Amygdala (tissue), 56 donors: ENCODE data around the gene NOXO1.
A peak's percentile ranks its signal among the peaks of the same experiment; 100 is the strongest.

Experiments
- DNase-seq, 56 donors: peaks; one replicate each; lab custom pipeline; 2025; lab: John Stamatoyannopoulos, UW

The NOXO1 gene, protein sequence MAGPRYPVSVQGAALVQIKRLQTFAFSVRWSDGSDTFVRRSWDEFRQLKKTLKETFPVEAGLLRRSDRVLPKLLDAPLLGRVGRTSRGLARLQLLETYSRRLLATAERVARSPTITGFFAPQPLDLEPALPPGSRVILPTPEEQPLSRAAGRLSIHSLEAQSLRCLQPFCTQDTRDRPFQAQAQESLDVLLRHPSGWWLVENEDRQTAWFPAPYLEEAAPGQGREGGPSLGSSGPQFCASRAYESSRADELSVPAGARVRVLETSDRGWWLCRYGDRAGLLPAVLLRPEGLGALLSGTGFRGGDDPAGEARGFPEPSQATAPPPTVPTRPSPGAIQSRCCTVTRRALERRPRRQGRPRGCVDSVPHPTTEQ

DNA sequence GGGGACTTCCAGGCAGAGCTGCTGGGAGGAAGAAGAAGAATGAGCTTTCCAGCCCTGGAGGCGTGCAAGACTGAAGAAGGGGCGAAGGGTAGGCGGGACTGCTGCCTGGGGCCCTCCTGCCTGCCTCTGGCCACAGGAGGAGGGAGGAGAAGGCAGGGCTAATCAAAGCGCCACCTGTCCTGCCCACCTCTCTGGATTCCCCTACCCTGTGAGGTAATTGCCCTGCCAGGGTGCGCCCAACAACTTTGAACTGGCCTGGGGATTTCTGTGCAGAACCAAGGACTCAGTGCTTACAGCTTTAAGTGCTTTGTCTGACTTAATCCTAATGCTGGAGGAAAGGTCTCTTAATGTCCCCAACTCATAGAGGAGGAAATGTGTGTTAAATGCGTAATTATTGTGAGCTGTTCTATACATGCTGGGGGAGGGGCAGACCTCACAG, at the start of gene NOXO1:
Gene NOXO1 (minus strand): TSS at position 72 of the 439 bp plus-strand sequence. CDS start 290 bp downstream, outside the sequence.
- no peak for DNase-seq

DNA sequence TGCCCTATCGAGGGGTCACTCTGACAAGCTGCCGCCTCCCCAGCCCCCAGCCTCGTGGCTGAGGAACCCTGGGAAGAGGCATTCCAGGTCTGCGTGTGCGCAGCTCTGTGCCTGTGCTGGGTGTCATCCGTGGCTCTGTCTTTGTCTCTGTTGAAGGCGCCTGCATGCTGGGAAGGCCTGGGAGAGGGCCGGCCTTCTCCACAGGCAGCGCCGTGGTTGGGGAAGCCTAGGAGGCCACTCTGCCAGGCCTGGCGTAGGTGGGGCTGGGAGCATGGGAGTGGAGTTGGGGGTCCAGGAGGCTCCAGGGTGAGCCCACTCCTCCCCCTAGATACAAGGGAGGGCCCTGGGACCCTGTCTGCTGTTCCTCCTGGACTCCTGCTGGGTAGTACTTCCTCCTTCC, 48.8 kb upstream of the NOXO1 start:
- DNase-seq, result no peak

DNA sequence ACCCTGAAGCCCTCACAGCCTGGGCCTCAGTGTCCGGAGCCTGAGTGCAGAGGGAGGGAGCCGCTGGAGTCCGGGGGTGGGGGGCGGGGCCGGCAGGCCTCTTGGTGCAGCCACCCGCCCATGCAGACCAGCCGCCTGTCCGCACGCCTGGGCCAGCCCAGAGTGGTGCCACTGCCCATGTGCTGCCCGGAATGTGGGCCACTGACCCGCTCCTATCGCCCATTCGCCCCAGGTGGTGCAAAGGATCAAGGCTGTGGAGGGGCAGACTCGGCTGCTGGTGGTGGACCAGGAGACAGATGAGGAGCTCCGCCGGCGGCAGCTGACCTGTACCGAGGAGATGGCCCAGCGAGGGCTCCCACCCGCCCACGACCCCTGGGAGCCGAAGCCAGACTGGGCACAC, 48.1 kb upstream of the NOXO1 start:
- no peak for DNase-seq

DNA sequence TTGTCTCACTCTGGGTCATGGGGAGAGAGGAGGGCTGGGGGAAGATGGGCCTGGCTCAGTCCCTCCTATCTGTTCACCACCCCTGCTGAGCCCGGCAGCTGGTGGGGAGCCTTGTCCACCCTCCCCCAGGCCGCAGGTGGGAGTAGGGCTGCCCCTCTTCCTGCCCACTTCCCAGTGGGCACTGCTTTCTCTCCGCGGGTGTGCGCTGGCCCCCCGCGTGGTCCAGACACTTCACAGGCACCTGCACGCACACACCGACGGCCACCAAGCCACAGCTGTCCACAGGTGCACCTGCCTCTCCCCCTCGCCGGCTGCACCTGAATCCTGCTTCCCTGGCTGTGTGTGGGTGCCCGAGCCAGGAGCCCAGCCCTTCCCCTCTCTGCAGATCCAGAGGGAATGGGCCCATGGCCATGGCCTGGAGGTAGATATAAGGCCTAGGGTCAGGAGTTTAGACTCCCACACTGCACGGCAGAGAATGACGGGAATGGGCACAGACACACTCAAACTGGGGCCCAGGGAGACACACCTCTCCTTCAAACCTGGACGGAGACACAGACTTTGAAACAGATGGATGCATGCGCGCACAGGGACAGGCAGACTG, 47.5 kb upstream of the NOXO1 start:
- DNase-seq, result no peak

DNA sequence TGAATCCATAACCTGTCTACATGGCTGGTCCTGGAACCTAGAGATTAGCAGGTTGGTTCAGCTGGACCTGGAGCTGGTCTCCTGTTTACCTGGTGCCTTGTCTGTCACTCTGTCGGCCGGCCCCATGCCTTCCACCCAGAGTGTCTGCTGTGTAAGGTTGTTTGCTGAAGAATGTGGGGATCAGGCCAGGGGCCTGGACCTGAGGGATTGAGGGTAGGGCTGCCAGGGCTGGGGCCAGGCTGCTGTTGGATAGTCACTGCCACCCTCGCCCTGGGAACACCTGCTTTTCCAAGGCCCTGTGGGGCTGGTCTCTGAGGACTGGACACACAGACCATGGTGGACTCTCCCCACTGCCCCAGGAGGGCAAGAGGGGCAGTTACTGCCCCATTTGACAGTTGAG, 46.9 kb upstream of the NOXO1 start:
- no peak for DNase-seq

DNA sequence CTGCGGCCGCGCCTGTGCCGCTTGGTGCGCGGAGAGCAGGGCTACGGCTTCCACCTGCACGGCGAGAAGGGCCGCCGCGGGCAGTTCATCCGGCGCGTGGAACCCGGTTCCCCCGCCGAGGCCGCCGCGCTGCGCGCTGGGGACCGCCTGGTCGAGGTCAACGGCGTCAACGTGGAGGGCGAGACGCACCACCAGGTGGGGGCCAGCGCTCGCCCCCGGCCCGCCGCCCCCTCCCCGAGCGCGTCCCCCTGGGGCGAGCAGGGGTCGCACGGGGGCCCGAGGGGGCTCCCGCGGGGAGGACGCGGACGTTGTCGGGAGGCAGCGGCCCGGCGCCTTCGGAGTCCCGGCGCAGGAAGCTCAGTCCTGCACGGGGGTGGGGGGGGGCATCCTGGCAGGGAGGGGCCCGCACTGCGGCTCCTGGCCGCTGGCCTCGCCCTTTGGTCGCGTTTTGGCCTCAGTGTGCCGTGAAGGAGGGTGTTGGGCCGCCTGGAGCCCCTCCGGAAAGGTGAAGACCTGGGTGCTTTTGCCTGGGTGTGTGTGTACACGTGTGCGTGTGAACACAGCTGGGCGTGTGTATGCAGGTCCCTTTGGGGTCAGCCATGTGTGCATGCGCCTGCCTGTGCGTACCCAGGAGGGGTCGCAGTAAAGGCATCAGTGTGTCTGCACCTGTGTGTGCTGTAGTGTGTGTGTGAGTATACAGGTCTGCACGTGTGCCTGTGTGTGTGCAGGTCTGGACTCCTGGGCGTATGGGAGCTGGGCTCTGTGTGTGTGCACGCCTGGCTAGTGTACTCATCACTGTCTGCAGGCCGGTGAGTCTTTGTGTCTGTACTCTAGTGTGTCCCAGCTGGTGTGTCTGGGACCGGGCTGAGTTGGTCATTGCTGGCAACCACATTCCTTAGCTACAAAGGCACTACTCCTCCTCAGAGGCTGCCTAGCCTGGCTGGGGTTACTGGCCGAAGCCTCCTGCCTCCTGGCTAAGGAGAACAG, 46.0 kb upstream of the NOXO1 start:
- DNase-seq, result peak in 1 of 56 donors; percentile 5

DNA sequence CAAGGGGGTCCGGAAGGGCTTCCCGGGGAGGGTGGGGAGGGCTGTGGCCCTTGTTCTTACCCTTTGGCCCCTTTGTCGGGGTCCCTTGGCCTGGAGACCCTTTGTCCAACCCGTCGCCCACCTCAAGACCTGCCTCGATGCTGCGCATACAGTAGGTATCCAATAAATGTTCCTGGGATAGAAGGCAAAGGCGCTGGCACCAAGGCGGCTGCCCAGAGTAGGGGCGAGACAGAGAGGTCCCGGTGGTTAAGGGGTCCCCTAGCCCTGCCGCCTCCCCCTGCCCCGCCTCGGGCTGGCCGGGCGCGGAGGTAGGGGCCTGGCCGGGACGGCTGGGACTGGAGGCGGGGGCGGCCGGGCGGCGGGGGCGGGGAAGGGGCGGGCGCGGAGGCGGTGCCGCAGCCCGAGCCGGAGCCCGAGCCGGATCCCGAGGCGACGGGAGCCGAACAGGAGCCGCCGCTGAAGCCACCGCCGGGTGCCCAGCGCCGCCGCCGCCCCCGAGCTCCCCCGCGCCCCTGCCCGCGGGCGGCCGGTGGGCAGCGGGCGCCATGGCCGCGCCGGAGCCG, 45.3 kb upstream of the NOXO1 start, which contains the start of gene NHERF2:
Gene NHERF2 (plus strand): TSS at position 442 of the 563 bp plus-strand sequence. CDS start 104 bp downstream, at position 546.
- peak in 13 of 56 donors; percentile 6 to 60 (median 21) for DNase-seq

DNA sequence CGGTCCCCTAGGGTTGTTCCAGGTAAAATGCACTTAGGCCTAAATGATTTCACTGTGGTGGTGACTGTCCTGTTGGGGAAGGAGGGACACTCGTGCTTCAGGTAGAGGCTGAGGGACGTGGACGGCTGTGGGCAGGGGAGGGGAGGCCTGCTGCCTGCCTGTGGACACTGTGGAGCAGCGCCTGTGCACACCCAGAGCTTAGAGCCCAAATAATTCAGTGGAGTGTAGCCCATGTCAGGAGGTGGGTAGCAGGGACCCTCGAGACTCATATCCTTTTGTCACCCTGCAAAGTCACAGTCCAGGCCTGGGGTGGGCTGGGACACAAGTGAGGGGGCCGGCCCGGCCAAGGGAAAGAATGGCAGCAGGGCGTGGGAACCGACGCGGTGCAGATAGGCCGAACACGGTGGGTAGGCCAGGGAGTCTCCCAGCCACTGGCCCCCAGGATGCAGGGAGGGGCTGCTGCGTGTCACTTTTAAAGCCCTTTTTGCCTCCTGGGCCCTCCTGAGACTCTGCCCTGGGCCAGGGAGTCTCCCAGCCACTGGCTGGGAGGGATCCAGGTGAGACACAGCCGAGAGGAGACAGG, 44.7 kb upstream of the NOXO1 start:
- DNase-seq, result no peak

DNA sequence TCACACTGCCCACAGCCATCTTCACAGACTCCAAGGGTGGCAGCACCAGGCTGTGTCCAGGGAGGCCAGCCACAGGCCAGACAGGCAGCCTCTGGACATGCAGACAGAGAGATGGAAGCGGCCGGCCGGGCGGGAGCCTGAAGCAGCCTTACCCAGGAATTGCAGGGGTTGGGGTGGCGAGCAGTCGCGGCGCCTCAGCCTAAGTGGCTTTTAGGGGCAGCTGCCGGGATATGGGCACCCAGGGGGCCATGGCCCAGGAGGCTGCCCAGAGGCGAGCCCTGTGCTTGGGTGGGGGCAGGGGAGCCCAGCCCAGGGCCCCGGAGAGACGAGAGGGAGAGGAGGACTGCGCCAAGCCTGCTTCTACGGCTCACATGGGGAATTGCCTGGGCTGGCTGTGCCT, 44.0 kb upstream of the NOXO1 start:
- no peak for DNase-seq

DNA sequence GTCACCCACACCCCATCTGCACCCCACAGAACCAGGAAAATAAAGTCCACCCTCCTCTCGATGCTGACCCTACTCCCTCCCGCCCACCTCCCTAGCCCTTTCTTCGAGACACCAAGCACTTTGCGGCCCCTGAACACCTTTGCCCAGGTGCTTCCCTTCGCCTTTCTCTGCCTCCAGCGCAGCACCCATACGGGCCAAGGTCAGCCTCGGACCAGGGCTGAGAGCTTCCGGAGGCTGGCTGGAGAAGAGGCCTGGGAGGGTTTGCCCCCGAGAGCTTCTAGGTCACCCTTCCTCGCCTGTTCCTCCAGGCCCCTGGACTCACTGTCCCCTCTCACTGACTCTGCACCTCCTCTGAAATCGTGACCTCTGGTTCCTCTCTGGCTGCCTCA, 42.8 kb upstream of the NOXO1 start:
- no peak for DNase-seq

DNA sequence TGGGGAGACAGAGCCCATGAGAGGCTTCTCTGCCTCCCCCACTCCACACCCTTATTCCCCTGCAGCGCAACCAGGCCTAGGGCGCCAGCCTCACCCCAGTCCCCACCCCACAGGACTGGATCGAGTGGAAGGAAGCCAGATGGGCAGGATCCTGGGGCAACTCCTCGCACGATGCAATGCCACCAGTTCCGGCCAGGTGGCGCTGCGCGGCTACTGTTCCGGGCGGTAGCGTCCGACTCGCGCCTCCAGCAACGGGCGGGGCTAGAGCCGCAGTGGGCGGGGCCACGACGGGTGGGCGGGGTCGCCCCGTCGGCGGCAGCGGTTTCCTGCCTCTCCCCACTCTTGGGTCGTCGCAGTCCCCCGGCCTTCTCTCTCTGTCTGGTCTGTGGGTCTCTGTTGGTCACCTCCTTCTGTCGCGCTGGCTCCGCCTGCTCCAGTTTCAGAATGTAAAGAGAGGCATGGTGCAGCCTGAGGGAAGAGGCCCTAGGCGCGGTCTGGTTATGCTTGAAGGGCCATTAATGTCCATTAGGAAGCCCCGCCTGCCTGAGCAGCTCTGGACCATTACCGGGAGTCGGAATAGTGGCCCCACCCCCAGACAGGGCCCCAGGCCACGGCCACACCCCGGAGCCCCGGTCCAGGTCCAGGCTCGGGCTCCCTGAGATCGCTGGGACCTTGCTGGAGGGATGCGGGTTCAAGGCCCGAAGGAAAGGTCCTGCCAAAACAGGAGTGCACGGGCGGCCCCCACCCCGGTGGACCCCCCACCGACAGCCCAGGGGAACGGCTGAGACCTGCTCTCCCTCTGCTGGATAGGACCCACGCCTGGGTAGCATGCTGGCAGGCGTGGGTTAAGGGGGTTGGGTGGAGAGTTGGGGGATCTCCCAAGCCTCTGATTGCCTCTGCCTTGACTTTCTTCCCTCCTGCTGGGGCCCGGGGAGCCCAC, 42.1 kb upstream of the NOXO1 start:
- peak; percentile 25 to 97 (median 82) for DNase-seq

DNA sequence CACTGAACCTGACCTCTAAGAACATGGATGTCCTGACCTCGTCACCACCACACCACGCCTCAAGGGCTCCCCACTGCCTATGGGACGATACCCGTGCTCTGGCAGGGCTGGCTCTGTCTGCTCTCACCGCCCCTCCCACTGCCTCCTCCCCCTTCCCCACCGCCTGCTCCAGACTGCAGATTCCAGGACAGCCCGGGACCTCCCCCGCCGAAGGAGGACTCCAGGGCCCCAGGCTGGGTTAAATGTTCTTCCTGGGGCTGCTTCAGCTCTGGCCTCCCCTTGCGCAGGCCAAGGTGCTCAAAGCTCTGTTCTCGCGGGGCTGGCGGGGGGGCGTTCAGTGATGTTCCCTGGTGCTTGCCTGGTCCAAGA, 41.4 kb upstream of the NOXO1 start:
- no peak for DNase-seq

DNA sequence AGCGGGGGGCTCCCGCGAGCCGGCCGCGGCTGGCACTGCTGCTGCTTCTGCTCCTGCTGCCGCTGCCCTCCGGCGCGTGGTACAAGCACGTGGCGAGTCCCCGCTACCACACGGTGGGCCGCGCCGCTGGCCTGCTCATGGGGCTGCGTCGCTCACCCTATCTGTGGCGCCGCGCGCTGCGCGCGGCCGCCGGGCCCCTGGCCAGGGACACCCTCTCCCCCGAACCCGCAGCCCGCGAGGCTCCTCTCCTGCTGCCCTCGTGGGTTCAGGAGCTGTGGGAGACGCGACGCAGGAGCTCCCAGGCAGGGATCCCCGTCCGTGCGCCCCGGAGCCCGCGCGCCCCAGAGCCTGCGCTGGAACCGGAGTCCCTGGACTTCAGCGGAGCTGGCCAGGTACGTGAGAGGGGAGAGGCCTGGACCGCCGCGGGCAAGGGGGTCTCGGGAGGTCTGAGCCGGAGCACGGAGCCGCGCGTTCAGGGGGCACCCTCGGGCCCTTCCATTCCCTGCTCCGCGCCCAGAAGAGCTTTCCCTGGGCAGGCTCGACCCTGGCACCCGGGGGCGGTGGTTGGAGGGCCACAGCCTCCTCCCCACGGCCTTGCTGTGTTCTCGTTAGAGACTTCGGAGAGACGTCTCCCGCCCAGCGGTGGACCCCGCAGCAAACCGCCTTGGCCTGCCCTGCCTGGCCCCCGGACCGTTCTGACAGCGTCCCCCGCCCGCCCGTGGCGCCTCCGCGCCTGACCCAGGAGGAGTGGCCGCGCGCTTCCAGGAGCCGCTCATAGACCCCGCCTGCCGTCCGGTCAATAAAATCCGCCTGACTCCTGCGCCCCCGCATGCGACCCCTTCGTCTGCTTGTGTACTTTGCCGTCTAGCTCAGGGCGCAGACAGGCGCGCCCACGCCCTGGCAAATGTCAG, 38.9 kb upstream of the NOXO1 start:
- no peak for DNase-seq

DNA sequence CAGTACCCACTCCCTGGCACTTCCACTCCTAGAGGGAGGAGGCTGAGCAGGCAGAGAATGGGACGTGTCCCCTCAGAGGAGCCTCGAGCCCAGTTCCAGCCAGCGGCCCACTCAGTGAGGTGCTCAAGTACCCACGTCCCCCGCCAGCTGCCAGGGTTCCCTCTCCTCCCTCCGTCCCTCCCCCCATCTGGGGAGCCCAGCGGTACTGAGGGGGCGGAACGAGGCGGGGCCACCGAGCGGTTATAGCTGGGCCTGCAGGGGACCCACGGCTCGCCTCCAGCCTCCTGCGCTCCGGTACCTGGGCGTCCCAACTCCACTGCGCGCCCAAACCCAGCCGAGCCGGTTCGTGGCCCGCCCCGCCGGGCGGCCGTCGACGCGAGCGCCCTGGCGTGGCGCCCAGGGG, 38.2 kb upstream of the NOXO1 start, which contains the start of gene NPW:
Gene NPW (plus strand): TSS at position 268 of the 403 bp plus-strand sequence.
- no peak for DNase-seq

DNA sequence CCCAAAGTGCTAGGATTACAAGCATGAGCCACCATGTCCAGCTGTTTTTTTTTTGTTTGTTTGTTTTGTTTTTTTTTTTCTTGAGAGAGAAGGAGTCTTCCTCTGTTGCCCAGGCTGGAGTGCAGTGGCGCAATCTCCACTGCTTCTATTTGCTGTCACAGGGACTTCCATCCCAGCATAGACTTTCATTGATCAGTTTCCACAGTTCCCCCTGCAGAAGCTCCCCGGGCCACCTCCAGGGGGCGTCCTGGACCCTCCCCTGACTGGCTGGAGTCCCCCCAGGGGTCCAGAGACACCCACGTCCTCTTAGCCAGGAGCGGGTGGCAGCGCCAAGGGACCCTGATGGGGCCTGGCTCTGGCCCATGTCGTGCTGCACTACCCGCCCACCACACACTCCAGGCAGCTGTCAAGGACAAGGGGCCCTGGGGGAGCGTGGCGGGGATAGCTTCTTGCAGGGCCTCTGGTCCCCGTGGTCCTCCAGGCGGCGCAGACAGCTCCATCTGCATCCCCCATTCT, 35.2 kb upstream of the NOXO1 start:
- DNase-seq, result no peak

DNA sequence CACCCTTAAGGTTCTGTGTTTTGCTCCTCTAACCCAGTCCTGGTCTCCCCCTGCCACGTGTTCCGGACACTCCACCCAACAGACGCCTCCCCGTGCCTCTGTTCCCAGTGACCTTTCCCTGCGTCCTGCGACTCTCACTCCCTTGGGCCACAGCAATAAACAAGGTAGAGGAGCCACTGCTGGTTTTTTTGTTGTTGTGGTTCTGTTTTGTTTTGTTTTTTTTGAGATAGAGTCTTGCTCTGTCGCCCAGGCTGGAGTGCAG, 34.6 kb upstream of the NOXO1 start:
- no peak for DNase-seq

DNA sequence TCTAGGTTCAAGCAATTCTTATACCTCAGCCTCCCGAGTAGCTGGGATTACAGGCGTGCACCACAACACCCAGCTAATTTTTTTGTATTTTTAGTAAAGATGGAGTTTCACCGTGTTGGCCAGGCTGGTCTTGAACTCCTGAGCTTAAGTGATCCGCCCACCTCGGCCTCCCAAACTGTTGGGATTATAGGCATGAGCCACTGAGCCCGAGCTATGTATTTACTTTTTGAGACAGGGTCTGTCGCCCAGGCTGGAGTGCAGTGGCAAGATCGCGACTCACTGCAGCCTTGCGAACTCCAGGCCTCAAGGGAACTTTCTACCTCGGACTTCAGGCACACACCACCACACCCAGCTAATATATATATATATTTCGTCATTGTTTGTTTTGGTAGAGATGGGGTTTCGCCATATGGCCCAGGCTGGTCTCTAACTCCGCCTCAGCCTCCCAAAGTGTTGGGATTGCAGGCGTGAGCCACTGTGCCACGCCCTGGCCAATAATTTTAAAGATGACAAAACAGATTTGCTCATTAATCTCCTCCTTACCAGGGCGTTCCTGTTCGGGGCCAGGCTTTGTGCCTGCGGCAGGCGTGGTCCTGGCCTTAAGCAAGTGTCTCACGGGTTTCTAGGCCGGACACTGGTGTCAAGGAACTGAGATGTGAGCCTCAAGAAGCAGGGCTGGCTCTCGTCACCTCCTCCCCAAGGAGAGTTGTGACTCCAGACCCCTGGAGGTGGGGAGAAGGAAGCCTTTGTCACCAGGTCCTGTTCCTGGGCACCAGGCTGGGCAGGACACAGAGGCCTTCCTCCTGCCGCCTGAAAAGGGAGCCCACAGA, 34.1 kb upstream of the NOXO1 start:
- DNase-seq, result no peak
